ENCODE measurements around the gene SBNO2.

The SBNO2 gene

DNA sequence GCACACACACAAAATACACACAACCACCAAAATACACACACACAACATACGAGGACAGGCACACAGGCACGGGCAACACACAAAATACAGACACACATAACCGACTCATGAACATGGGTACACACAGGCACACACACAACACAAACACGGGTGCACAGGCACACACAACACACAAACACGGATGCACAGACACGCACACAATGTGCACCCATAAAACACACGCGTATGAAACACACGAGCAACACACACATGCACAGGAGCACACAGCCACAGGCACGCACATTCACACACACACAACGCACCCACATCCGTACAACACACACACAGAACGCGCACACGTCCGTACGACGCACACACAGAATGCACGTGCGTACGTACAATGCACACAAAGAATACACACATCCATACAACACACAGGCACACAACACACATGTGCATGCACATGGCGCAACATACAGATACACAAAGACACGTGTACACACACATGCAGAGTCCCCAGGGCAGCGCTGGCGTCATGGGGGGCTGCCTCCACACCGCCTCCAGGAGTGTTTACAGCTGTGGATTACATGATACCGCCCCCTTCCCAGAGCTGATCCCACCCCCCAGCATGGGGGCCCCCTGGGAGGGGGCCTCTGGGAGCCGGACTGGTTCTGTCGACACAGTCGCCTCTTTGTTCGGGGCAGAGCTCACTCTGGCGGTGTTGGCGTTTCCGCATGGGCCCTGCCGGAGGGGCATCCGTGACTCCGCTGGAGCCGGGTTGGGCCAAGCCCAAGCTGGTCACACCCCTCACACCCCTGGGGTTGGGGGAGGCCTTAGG is 2.9 kb downstream of the SBNO2 start:
- DNase-seq (ENCODE audit: low read depth, low spot score): no peak

DNA sequence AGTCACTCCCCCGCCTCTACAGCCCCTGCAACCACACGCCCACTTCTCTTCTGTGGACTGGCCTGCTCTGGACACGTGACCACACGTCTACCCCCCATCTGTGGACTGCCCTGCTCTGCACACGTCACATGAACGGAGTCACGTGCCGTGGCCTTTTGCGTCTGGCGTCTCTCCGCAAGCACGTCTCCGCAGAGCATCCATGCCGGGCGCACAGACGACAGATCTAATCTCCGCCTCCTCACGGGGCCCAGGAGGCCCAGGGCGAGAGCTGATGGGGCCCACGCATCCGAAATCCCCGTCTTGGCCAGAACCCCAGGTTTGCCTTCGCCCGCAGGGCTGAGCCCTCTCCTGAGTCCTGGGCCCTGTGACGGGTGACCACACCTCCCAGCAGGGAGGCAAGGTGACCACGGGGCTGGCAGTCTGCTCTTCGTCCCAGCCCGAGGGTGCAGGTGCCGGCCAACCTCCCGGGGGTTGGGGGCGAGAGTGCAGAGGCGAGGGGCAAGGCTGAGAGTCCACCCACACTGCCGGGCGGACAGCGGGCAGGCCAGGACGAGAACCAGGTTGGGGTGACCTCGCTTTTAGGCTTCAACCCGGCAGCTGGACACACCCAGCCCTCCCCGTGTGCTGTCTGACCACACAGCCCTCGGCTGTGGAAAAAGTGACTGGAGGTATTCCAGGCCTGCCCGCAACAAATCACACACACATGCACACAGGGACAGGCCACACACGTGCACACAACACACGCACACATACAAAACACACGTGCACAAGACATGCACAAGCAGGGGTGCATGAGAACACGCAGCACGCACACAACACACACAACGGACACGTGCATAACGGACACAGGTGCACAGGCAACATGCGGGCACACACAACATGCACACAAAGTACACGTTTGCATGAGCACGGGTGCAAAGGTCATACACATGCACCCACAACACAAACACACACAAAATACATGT is 3.9 kb downstream of the SBNO2 start:
- peaks cover 59% of the 10 kb centered on the region for H3K4me1 ChIP-seq (ENCODE audit: insufficient read depth, insufficient read length)

More for the DNA sequence above, 2.9 kb downstream of the SBNO2 start:
- no peak overlapping the region for H3K4me3 ChIP-seq (ENCODE audit: insufficient read length, low read depth)
- no peak overlapping the region for H3K9ac ChIP-seq (ENCODE audit: insufficient read length, low read depth)
- H3K9me3 ChIP-seq (ENCODE audit: insufficient read depth, low read length): no peaks in the 10 kb centered on the region
- H3K4me1 ChIP-seq (ENCODE audit: insufficient read depth, insufficient read length): peaks cover 57% of the 10 kb centered on the region
- TF ChIP-seq YY1 (IDR thresholded peaks at IDR 0.05; ENCODE audit: insufficient read depth, insufficient read length): no peak
- no peak for TF ChIP-seq ZNF274 (IDR thresholded peaks at IDR 0.05; ENCODE audit: low read depth, low read length)
- no peak for TF ChIP-seq SUZ12 (IDR thresholded peaks at IDR 0.05; ENCODE audit: extremely low read depth, insufficient read depth, insufficient read length)
- no peaks in the 10 kb centered on the region for H3K27me3 ChIP-seq (ENCODE audit: insufficient read depth, insufficient read length)
- H3K36me3 ChIP-seq (ENCODE audit: insufficient read depth, insufficient read length, low read length): peaks cover 58% of the 10 kb centered on the region

DNA sequence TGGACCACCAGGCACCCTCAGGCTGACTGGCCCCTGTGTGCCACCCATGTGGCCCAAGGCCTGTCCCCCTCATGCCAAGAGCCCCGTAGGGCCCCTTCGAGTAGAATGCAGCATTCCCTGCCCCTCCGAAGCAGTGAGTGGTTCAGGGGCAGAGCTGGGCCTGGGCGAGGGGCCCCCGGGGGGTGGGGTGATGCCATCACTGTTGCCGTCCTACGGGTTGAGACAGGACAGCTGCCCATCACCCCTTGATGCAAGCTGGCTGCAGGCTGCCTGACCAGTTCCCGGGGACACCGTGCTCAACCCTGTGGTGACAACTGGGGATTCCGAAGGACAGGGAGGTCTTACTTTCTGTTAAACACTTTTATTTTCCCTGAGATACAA is 4.7 kb downstream of the SBNO2 start:
- Histone ChIP-seq H3K4me1 (ENCODE audit: insufficient read depth, insufficient read length) (peaks cover 57% of the 10 kb centered on the region), H3K9me3 (ENCODE audit: insufficient read depth, low read length) (no peaks in the 10 kb centered on the region), H3K36me3 (ENCODE audit: insufficient read depth, insufficient read length, low read length) (peaks cover 67% of the 10 kb centered on the region), H3K27me3 (ENCODE audit: insufficient read depth, insufficient read length) (no peaks in the 10 kb centered on the region), H3K9ac (ENCODE audit: insufficient read length, low read depth) (peak overlapping the region; percentile 70), H3K4me3 (ENCODE audit: insufficient read length, low read depth) (no peak overlapping the region)
- TF ChIP-seq YY1 (IDR thresholded peaks at IDR 0.05; ENCODE audit: insufficient read depth, insufficient read length): no peak
- TF ChIP-seq ZNF274 (IDR thresholded peaks at IDR 0.05; ENCODE audit: low read depth, low read length): no peak
- TF ChIP-seq SUZ12 (IDR thresholded peaks at IDR 0.05; ENCODE audit: extremely low read depth, insufficient read depth, insufficient read length): no peak
- no peak for DNase-seq (ENCODE audit: low read depth, low spot score)

More for the DNA sequence above, 3.9 kb downstream of the SBNO2 start:
- TF ChIP-seq SUZ12 (IDR thresholded peaks at IDR 0.05; ENCODE audit: extremely low read depth, insufficient read depth, insufficient read length) (no peak), YY1 (IDR thresholded peaks at IDR 0.05; ENCODE audit: insufficient read depth, insufficient read length) (no peak), ZNF274 (IDR thresholded peaks at IDR 0.05; ENCODE audit: low read depth, low read length) (no peak)
- DNase-seq (ENCODE audit: low read depth, low spot score): no peak
- Histone ChIP-seq H3K4me3 (ENCODE audit: insufficient read length, low read depth) (peak overlapping the region; percentile 2), H3K9me3 (ENCODE audit: insufficient read depth, low read length) (no peaks in the 10 kb centered on the region), H3K9ac (ENCODE audit: insufficient read length, low read depth) (peak overlapping the region; percentile 26), H3K36me3 (ENCODE audit: insufficient read depth, insufficient read length, low read length) (peaks cover 62% of the 10 kb centered on the region), H3K27me3 (ENCODE audit: insufficient read depth, insufficient read length) (no peaks in the 10 kb centered on the region)

DNA sequence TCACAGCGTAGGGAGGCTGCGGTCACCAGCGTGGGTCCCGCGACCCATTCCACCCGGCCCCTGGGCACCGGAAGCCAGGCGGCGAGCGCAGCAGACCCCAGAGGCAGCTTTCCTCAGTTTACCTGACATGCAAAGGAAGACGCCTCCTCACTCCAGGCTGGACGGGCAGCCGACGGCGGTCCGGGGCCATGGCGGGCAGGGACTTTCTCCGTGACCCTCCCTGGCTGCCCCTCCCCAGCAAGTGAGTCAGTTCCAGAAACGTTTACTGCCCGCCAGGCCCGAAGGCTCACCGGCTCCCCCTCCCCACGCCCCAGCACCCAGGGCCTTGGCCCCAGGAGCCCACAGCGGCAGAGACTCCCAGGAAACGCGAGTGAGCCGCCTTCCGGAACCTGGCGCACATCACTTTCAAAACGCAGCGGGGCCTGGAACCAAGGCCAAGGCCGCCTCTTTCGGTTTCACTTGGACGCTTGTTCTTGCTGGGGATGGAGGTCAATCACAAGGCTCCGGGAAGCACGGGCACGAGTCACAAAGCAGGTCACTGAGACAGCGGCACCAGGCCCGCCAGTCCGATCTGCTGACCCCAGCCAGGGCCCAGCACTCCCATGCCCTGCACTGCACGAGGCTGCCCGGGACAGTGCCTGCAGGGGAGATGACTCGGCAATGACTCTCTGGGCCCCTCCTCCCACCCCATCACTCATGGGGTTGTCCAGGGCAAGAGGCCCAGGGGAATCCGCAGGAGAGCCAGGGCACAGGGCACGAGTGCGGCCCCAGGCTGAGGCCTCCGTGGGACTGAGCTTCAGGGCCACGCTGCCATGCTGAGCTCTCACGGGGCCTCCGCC is 5.3 kb downstream of the SBNO2 start:
- no peaks in the 10 kb centered on the region for H3K27me3 ChIP-seq (ENCODE audit: insufficient read depth, insufficient read length)
- DNase-seq (ENCODE audit: low read depth, low spot score): no peak

DNA sequence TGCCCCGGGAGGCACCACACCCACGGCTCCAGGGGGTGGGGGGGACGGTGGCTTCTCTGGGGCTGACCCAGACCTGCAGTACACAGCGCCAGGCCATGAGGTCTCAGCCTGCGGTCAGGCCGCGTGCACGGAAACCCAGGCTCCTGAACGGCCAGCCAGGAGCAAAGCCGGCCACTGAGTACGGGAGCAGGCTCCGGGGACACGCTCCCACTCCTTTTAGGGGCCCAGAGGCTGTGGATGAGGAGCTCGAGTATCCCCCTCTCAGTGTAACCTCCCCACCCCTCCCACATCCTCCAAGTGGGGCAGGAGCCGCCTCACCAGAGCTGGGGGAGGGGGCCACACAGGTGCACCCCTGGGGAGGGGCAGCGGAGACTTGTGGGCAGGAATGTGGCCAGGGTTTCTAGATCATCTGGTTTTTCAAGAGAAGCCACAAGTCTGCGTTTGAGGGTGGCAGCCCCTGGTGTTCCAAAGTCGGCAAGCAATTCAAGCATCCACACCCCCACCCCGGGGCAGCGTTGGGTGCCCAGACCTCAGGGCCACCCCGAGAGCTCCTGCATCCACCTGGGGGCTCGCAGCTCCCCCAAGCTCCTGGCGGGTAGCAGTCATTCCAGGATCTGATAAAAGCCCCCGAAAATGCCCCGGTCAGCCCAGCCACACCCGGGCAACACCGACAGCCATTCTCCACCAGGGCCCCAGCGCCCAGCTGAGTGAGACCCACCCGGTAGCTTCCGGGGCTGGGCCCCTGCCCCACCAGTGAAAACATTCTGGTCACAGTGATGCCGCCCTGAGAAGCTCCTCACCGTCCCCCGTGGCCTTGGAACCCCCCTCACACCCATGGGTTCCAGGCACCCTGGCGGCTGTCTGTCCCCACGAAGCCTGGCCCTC is 6.1 kb downstream of the SBNO2 start:
- Histone ChIP-seq H3K36me3 (ENCODE audit: insufficient read depth, insufficient read length, low read length) (peaks cover 79% of the 10 kb centered on the region), H3K9ac (ENCODE audit: insufficient read length, low read depth) (peak overlapping the region; percentile 56), H3K9me3 (ENCODE audit: insufficient read depth, low read length) (no peaks in the 10 kb centered on the region), H3K4me1 (ENCODE audit: insufficient read depth, insufficient read length) (peaks cover 64% of the 10 kb centered on the region), H3K27me3 (ENCODE audit: insufficient read depth, insufficient read length) (no peaks in the 10 kb centered on the region), H3K4me3 (ENCODE audit: insufficient read length, low read depth) (no peak overlapping the region)
- DNase-seq (ENCODE audit: low read depth, low spot score): no peak
- no peak for TF ChIP-seq SUZ12 (IDR thresholded peaks at IDR 0.05; ENCODE audit: extremely low read depth, insufficient read depth, insufficient read length)
- no peak for TF ChIP-seq ZNF274 (IDR thresholded peaks at IDR 0.05; ENCODE audit: low read depth, low read length)
- TF ChIP-seq YY1 (IDR thresholded peaks at IDR 0.05; ENCODE audit: insufficient read depth, insufficient read length): no peak

More for the DNA sequence above, 5.3 kb downstream of the SBNO2 start:
- Histone ChIP-seq H3K9ac (ENCODE audit: insufficient read length, low read depth) (peak overlapping the region; percentile 70), H3K4me3 (ENCODE audit: insufficient read length, low read depth) (no peak overlapping the region), H3K9me3 (ENCODE audit: insufficient read depth, low read length) (no peaks in the 10 kb centered on the region), H3K4me1 (ENCODE audit: insufficient read depth, insufficient read length) (peaks cover 60% of the 10 kb centered on the region), H3K36me3 (ENCODE audit: insufficient read depth, insufficient read length, low read length) (peaks cover 70% of the 10 kb centered on the region)
- TF ChIP-seq SUZ12 (IDR thresholded peaks at IDR 0.05; ENCODE audit: extremely low read depth, insufficient read depth, insufficient read length) (no peak), ZNF274 (IDR thresholded peaks at IDR 0.05; ENCODE audit: low read depth, low read length) (no peak), YY1 (IDR thresholded peaks at IDR 0.05; ENCODE audit: insufficient read depth, insufficient read length) (no peak)

Data from NT2/D1 (cell line).